Measurements from ENCODE around the gene GSK3A. TPM values are rescaled to one million over a fixed set of nuclear protein-coding genes. Genes with fewer than 3 reads are reported as not detected.
"Not testable (repeated sequence)": the region's sequence is repeated elsewhere in the genome, so short reads cannot be mapped to it uniquely, and the experiment has no call there.

The GSK3A gene
- total and polyA plus RNA-seq, 4 donors: 23.7 to 147 (median 86.4) TPM

- DNase-seq (ENCODE audit: low read depth in 4 of 6, low spot score in 6 of 6): no peak
- Histone ChIP-seq H3K4me3 (ENCODE audit: low read depth, low read length) (peak overlapping the region; percentile 55), H3K36me3 (ENCODE audit: control insufficient read depth, insufficient read depth, low read length) (peaks cover 49% of the 10 kb centered on the region), H3K9me3 (ENCODE audit: control insufficient read depth, insufficient read depth, low read length) (no peaks in the 10 kb centered on the region), H3K4me1 (ENCODE audit: control insufficient read depth, insufficient read depth, low read length) (peaks cover 49% of the 10 kb centered on the region), H3K27me3 (ENCODE audit: control insufficient read depth, insufficient read depth, low read length) (no peaks in the 10 kb centered on the region), H3K27ac (ENCODE audit: low read depth, low read length) (peak overlapping the region; percentile 89)
- WGBS (ENCODE audit: insufficient coverage): 62% methylated on average over 12 of the region's 18 CpGs
Observed at GRCh38 chr19:42270346-42271044, 28.1 kb upstream of the GSK3A start.

GRCh38 chr19:42269478-42270345, 27.3 kb upstream of the GSK3A start:
- no peaks in the 10 kb centered on the region for H3K27me3 ChIP-seq (ENCODE audit: control insufficient read depth, insufficient read depth, low read length)
- H3K36me3 ChIP-seq (ENCODE audit: control insufficient read depth, insufficient read depth, low read length): peaks cover 42% of the 10 kb centered on the region
- DNase-seq (ENCODE audit: low read depth in 4 of 6, low spot score in 6 of 6): no peak
- H3K27ac ChIP-seq (ENCODE audit: low read depth, low read length): peak overlapping the region; percentile 89
- H3K4me1 ChIP-seq (ENCODE audit: control insufficient read depth, insufficient read depth, low read length): peaks cover 42% of the 10 kb centered on the region
- H3K4me3 ChIP-seq (ENCODE audit: low read depth, low read length): peak overlapping the region; percentile 55
- no peaks in the 10 kb centered on the region for H3K9me3 ChIP-seq (ENCODE audit: control insufficient read depth, insufficient read depth, low read length)
- WGBS (ENCODE audit: insufficient coverage): 50% methylated on average over 10 of the region's 10 CpGs

- Histone ChIP-seq H3K27ac (ENCODE audit: low read depth, low read length) (peak within 1 kb of the TSS; percentile 100), H3K36me3 (ENCODE audit: control insufficient read depth, insufficient read depth, low read length) (peaks cover 34% of the 10 kb centered on the region), H3K9me3 (ENCODE audit: control insufficient read depth, insufficient read depth, low read length) (no peaks in the 10 kb centered on the region), H3K27me3 (ENCODE audit: control insufficient read depth, insufficient read depth, low read length) (no peaks in the 10 kb centered on the region), H3K4me3 (ENCODE audit: low read depth, low read length) (peak within 1 kb of the TSS; percentile 99), H3K4me1 (ENCODE audit: control insufficient read depth, insufficient read depth, low read length) (peaks cover 33% of the 10 kb centered on the region)
- DNase-seq (ENCODE audit: low read depth in 4 of 6, low spot score in 6 of 6): peak; percentile 100
- WGBS (ENCODE audit: insufficient coverage): under 1% methylated on average over 39 of the region's 52 CpGs
Observed at GRCh38 chr19:42268704-42269477, 26.5 kb upstream of the GSK3A start, which contains the start of gene CIC. CIC (plus strand) TSS chr19:42269252; CDS start chr19:42271784, 2,532 bp downstream.

GRCh38 chr19:42268142-42268703, 25.8 kb upstream of the GSK3A start:
- WGBS (ENCODE audit: insufficient coverage): under 1% methylated on average over 44 of the region's 46 CpGs

GRCh38 chr19:42267644-42268141, 25.3 kb upstream of the GSK3A start:
- Histone ChIP-seq H3K4me1 (ENCODE audit: control insufficient read depth, insufficient read depth, low read length) (peaks cover 30% of the 10 kb centered on the region), H3K36me3 (ENCODE audit: control insufficient read depth, insufficient read depth, low read length) (peaks cover 22% of the 10 kb centered on the region), H3K27ac (ENCODE audit: low read depth, low read length) (peak overlapping the region; percentile 100), H3K4me3 (ENCODE audit: low read depth, low read length) (peak overlapping the region; percentile 99), H3K27me3 (ENCODE audit: control insufficient read depth, insufficient read depth, low read length) (no peaks in the 10 kb centered on the region), H3K9me3 (ENCODE audit: control insufficient read depth, insufficient read depth, low read length) (no peaks in the 10 kb centered on the region)
- DNase-seq (ENCODE audit: low read depth in 4 of 6, low spot score in 6 of 6): no peak
- WGBS (ENCODE audit: insufficient coverage): 4% methylated on average over 12 of the region's 13 CpGs

More at GRCh38 chr19:42268142-42268703, 25.8 kb upstream of the GSK3A start:
- peaks cover 27% of the 10 kb centered on the region for H3K36me3 ChIP-seq (ENCODE audit: control insufficient read depth, insufficient read depth, low read length)
- H3K27ac ChIP-seq (ENCODE audit: low read depth, low read length): peak overlapping the region; percentile 100
- H3K9me3 ChIP-seq (ENCODE audit: control insufficient read depth, insufficient read depth, low read length): no peaks in the 10 kb centered on the region
- peak; percentile 100 for DNase-seq (ENCODE audit: low read depth in 4 of 6, low spot score in 6 of 6)
- H3K27me3 ChIP-seq (ENCODE audit: control insufficient read depth, insufficient read depth, low read length): no peaks in the 10 kb centered on the region
- peak overlapping the region; percentile 99 for H3K4me3 ChIP-seq (ENCODE audit: low read depth, low read length)
- H3K4me1 ChIP-seq (ENCODE audit: control insufficient read depth, insufficient read depth, low read length): peaks cover 30% of the 10 kb centered on the region

- Histone ChIP-seq H3K27ac (ENCODE audit: low read depth, low read length) (peak overlapping the region; percentile 100), H3K36me3 (ENCODE audit: control insufficient read depth, insufficient read depth, low read length) (peaks cover 15% of the 10 kb centered on the region), H3K4me1 (ENCODE audit: control insufficient read depth, insufficient read depth, low read length) (peaks cover 30% of the 10 kb centered on the region)
- H3K9me3 ChIP-seq (ENCODE audit: control insufficient read depth, insufficient read depth, low read length); DNase-seq (ENCODE audit: low read depth in 4 of 6, low spot score in 6 of 6); H3K27me3 ChIP-seq (ENCODE audit: control insufficient read depth, insufficient read depth, low read length); H3K4me3 ChIP-seq (ENCODE audit: low read depth, low read length): not testable (repeated sequence)
- WGBS (ENCODE audit: insufficient coverage): 90% methylated on average over 2 of the region's 25 CpGs
Observed at GRCh38 chr19:42266928-42267603, 24.7 kb upstream of the GSK3A start.

GRCh38 chr19:42266105-42266504, 23.7 kb upstream of the GSK3A start:
- no CpG with 5 or more reads among the region's 4 CpGs for WGBS (ENCODE audit: insufficient coverage)
- H3K4me1 ChIP-seq (ENCODE audit: control insufficient read depth, insufficient read depth, low read length): peaks cover 23% of the 10 kb centered on the region
- not testable (repeated sequence) for H3K9me3 ChIP-seq (ENCODE audit: control insufficient read depth, insufficient read depth, low read length); H3K27ac ChIP-seq (ENCODE audit: low read depth, low read length); H3K4me3 ChIP-seq (ENCODE audit: low read depth, low read length); DNase-seq (ENCODE audit: low read depth in 4 of 6, low spot score in 6 of 6); H3K27me3 ChIP-seq (ENCODE audit: control insufficient read depth, insufficient read depth, low read length); H3K36me3 ChIP-seq (ENCODE audit: control insufficient read depth, insufficient read depth, low read length)

GRCh38 chr19:42261763-42262162, 19.4 kb upstream of the GSK3A start:
- Histone ChIP-seq H3K4me1 (ENCODE audit: control insufficient read depth, insufficient read depth, low read length) (peaks cover 3% of the 10 kb centered on the region), H3K27me3 (ENCODE audit: control insufficient read depth, insufficient read depth, low read length) (no peaks in the 10 kb centered on the region), H3K4me3 (ENCODE audit: low read depth, low read length) (no peak overlapping the region), H3K27ac (ENCODE audit: low read depth, low read length) (no peak overlapping the region), H3K9me3 (ENCODE audit: control insufficient read depth, insufficient read depth, low read length) (no peaks in the 10 kb centered on the region), H3K36me3 (ENCODE audit: control insufficient read depth, insufficient read depth, low read length) (no peaks in the 10 kb centered on the region)
- WGBS (ENCODE audit: insufficient coverage): no CpG with 5 or more reads among the region's 3 CpGs
- DNase-seq (ENCODE audit: low read depth in 4 of 6, low spot score in 6 of 6): no peak

Data from spinal cord (tissue), 10 donors.